Fibroblast of skin of abdomen (primary cell): ENCODE results near the gene WSB2.

ENCODE experiments used
- DNase-seq: peaks from one replicate; pipeline ENCODE4 v3.0.0-alpha.2; 2013

The WSB2 gene

GRCh38 chr12:117986705-117987469 is 74.1 kb downstream of the WSB2 start:
- DNase-seq = peak; percentile 81

DNA sequence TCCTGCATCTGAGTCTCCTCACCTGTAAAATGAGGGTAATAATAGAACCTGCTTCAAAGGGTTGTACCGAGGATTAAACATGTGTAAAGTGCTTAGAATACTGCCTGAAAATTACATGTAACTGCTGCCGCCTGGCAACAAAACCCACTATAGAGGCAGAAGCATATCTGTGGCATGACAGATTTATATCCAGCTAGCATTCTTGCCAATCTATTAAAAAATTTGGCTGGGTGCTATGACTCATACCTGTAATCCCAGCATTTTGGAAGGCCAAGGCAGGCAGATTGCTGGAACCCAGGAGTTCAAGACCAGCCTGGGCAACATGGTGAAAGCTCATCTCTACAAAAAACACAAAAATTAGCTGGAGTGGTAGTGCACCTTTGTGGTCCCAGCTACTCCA is 75.8 kb downstream of the WSB2 start:
- peak; percentile 6 for DNase-seq
